HG03139 (cell line): ENCODE data around the gene GTF3C4.

Experiments
- ATAC-seq: cut with Tn5 transposase; IDR thresholded peaks from one replicate; pipeline ENCODE4 v1.9.1; 2021; ENCODE audit not compliant: unreplicated experiment

Gene GTF3C4

GRCh38 chr9:132647806-132648205 is 22.5 kb upstream of the GTF3C4 start:
- ATAC-seq: no peak

GRCh38 chr9:132648283-132648682 is 22.0 kb upstream of the GTF3C4 start:
- ATAC-seq: no peak

- ATAC-seq: no peak
Observed at GRCh38 chr9:132648685-132649084, 21.6 kb upstream of the GTF3C4 start.

GRCh38 chr9:132651259-132651658 is 19.0 kb upstream of the GTF3C4 start:
- no peak for ATAC-seq

- ATAC-seq: no peak
Observed at GRCh38 chr9:132656299-132656698, 14.0 kb upstream of the GTF3C4 start.

GRCh38 chr9:132662152-132662945 is 7.9 kb upstream of the GTF3C4 start:
- ATAC-seq: no peak

GRCh38 chr9:132663117-132663516 is 7.1 kb upstream of the GTF3C4 start:
- ATAC-seq: no peak

- ATAC-seq: no peak
Observed at GRCh38 chr9:132663851-132664250, 6.4 kb upstream of the GTF3C4 start.

- ATAC-seq: peak; percentile 4
Observed at GRCh38 chr9:132669319-132669697, 956 bp upstream of the GTF3C4 start.

- peak; percentile 66 for ATAC-seq
Observed at GRCh38 chr9:132669698-132670456, 387 bp upstream of the GTF3C4 start, which contains the start of gene DDX31. Gene DDX31 (minus strand): TSS chr9:132669983. CDS start chr9:132669934, 49 bp downstream.

- no peak for ATAC-seq
Observed at GRCh38 chr9:132671620-132672412, 1.6 kb downstream of the GTF3C4 start.

- ATAC-seq: no peak
Observed at GRCh38 chr9:132672413-132672690, 2.1 kb downstream of the GTF3C4 start.

GRCh38 chr9:132673355-132673754 is 3.1 kb downstream of the GTF3C4 start:
- ATAC-seq: no peak

- no peak for ATAC-seq
Observed at GRCh38 chr9:132674485-132674884, 4.2 kb downstream of the GTF3C4 start.

GRCh38 chr9:132677976-132678375 is 7.7 kb downstream of the GTF3C4 start:
- no peak for ATAC-seq

GRCh38 chr9:132679946-132680625 is 9.8 kb downstream of the GTF3C4 start:
- ATAC-seq: no peak

- no peak for ATAC-seq
Observed at GRCh38 chr9:132681561-132681960, 11.3 kb downstream of the GTF3C4 start.

- ATAC-seq: no peak
Observed at GRCh38 chr9:132683873-132684272, 13.6 kb downstream of the GTF3C4 start.

GRCh38 chr9:132690696-132691095 is 20.4 kb downstream of the GTF3C4 start:
- ATAC-seq: no peak

GRCh38 chr9:132694144-132694543 is 23.9 kb downstream of the GTF3C4 start:
- ATAC-seq: no peak

- no peak for ATAC-seq
Observed at GRCh38 chr9:132697230-132697629, 27.0 kb downstream of the GTF3C4 start.
